A549 treated with CORT108297 at 1 μM for 4 hours (cell line): ENCODE data around the gene SAMD4B. TPM values are rescaled to one million over a fixed set of nuclear protein-coding genes. Genes with fewer than 3 reads are reported as not detected.

Experiments used
- total RNA-seq: library from RNA; stranded (reverse); fragments of 200-300 nt; extraction: Qiagen RNA extraction; gene quantifications from 5 replicates; pipeline ENCODE4 v1.2.3, GENCODE V29; 2022

SAMD4B gene
- total RNA-seq = 121 to 183 TPM (median 177 TPM) in 5 replicates

GRCh38 chr19:39341719-39342604 is at the start of gene SAMD4B:
Gene SAMD4B (plus strand): TSS chr19:39342421. CDS start chr19:39356894, 14,473 bp downstream.

DNA sequence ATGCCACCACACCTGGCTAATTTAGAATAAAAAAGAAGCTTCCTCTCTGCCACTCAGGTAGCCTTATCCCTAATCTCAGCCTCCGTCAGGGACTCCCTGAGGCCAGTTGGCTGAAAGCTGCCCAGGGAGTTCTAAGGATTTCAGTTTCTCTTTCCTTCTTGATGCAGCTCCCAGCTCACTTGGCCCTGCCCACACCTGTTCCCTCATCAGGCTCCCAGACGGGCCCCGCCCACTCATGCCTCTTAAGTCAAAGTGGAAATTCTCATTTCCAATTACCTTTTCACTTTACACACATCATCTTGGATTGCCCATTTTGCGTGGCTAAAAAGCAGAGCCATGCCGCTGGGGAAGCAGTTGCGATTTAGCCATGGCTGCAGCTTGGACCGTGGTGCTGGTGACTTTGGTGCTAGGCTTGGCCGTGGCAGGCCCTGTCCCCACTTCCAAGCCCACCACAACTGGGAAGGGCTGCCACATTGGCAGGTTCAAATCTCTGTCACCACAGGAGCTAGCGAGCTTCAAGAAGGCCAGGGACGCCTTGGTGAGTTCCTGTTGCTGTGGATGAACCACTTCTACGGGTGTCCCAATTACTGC is 46.1 kb upstream of the SAMD4B start, which contains the start of gene IFNL1:
Gene IFNL1, plus strand, starts transcription at position 353 of the 591 bp plus-strand sequence. Its CDS starts 15 bp downstream, at position 368.

GRCh38 chr19:39390751-39391437 is 48.7 kb downstream of the SAMD4B start, which contains the start of the genes MED29 and PAF1:
Gene MED29 (plus strand): TSS chr19:39391378. CDS start chr19:39391423, 45 bp downstream.
Gene PAF1 (minus strand): TSS chr19:39391106. CDS start chr19:39390864, 242 bp downstream.

DNA sequence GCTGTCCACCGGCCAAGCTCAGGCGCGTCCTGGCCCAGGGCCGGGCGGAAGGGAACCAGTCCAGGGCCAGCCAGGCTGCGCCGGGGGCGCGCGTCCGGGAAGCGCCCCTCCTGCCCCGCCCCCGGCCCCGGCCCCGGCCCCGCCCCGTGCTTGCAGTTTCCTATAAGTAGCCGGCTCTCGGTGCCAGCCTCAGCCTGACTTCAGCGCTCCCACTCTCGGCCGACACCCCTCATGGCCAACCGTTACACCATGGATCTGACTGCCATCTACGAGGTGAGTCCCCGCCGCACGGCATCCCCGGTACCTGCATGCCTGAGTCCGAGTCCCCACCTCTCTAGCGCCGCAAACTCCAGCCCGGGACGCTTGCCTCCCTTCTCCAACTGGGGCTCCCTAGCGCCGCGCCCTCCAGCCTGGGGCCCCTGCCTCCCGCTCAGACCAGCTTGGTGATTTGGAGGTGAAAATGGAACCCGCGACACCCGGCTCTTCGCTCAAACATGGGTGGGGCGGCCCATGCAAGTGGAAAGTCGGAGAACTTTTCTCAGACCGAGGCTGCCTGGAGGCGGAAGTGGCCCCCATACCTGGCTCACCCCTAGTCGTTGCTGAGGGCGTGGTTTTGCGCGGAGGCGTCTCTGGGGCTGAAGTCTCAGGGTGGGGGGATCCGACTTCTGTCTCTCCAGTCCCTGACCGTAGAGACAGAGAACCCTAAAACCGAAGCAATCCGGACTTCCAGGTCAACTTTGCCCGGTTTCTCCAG is 64.6 kb downstream of the SAMD4B start, which contains the start of gene ZFP36:
Gene ZFP36, plus strand, starts transcription at position 192 of the 754 bp plus-strand sequence. Its CDS starts 58 bp downstream, at position 250.

DNA sequence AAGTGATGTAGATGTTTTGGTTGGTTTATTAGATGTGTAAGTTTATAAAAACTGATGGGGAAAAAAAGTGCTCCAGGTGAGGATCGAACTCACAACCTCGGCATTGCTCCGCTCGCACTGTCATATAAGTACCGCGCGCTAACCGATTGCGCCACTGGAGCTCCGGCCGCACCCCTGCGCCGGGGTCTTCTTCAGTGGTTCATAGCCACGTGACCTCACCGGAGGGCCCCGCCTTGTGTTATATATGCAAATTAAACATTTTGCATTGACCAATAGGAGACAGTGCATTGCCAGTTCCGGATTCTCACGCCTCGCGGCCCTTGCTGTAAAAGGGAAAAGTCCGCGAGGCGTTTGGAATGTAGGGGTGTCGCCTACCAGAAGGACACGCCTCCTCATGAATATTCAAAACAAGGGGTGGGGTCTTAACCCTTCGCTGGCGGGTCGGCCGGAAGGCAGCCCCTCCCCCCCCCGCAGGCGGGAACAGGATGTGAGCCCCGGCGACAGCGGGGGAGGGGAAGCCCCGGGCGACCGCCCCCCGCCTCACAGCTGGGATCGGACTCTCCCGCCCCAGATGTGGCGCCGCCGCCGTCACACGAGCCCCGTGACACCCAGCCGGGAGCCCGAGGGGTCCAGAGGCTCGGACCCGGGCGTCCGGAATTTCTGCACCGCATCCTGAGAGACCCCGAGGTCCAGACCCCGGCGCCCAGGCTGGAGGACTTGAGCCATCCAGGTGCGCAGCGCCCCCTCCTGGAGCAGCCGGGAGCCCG is 70.1 kb downstream of the SAMD4B start, which contains the start of gene PLEKHG2:
Gene PLEKHG2, plus strand, starts transcription at position 570 of the 767 bp plus-strand sequence. CDS start 1,418 bp downstream, outside the sequence.

Other genes starting within 250 kb of the SAMD4B start
- 93.1 to 128 TPM (median 124 TPM) in 5 replicates for gene PAK4, start 216.6 kb upstream of the SAMD4B start, total RNA-seq
- gene NCCRP1, start 145.5 kb upstream of the SAMD4B start, total RNA-seq = 1.1 to 2.1 TPM (median 1.7 TPM) in 5 replicates
- not detected in 5 replicates for gene SYCN, start 138.2 kb upstream of the SAMD4B start, total RNA-seq
- gene IFNL3, start 97.4 kb upstream of the SAMD4B start, total RNA-seq = not detected in 5 replicates
- gene IFNL4, start 93.6 kb upstream of the SAMD4B start, total RNA-seq = not detected in 5 replicates
- 0.12 TPM in 1 of 5 replicates, not detected in the others for gene IFNL2, start 74.0 kb upstream of the SAMD4B start, total RNA-seq
- 0.15 to 0.42 TPM (median 0.32 TPM) in 4 of 5 replicates, not detected in the other for gene IFNL1, start 46.0 kb upstream of the SAMD4B start, total RNA-seq
- gene LRFN1, start 21.6 kb upstream of the SAMD4B start, total RNA-seq = 7.9 to 13.4 TPM (median 12.3 TPM) in 5 replicates
- 0.21 to 0.48 TPM (median 0.39 TPM) in 4 of 5 replicates, not detected in the other for gene GMFG, start 6.4 kb upstream of the SAMD4B start, total RNA-seq
- 69.8 to 73.4 TPM (median 72.4 TPM) in 5 replicates for gene PAF1, start 48.7 kb downstream of the SAMD4B start, total RNA-seq
- gene MED29, start 49.0 kb downstream of the SAMD4B start, total RNA-seq = 61.9 to 70.6 TPM (median 65.2 TPM) in 5 replicates
- gene ZFP36, start 64.4 kb downstream of the SAMD4B start, total RNA-seq = 65.6 to 124 TPM (median 101 TPM) in 5 replicates
- gene PLEKHG2, start 70.2 kb downstream of the SAMD4B start, total RNA-seq = 44.3 to 72.0 TPM (median 62.7 TPM) in 5 replicates
- 6,027 to 7,937 TPM (median 7,455 TPM) in 5 replicates for gene RPS16, start 93.5 kb downstream of the SAMD4B start, total RNA-seq
- 176 to 203 TPM (median 194 TPM) in 5 replicates for gene SUPT5H, start 103.2 kb downstream of the SAMD4B start, total RNA-seq
- 165 to 230 TPM (median 217 TPM) in 5 replicates for gene TIMM50, start 138.4 kb downstream of the SAMD4B start, total RNA-seq
- gene DLL3, start 156.5 kb downstream of the SAMD4B start, total RNA-seq = 6.8 to 11.9 TPM (median 11.2 TPM) in 5 replicates
- gene SELENOV, start 172.7 kb downstream of the SAMD4B start, total RNA-seq = not detected in 5 replicates
- gene EID2B, start 190.4 kb downstream of the SAMD4B start, total RNA-seq = 8.4 to 10.2 TPM (median 8.7 TPM) in 5 replicates
- gene EID2, start 197.7 kb downstream of the SAMD4B start, total RNA-seq = 33.7 to 46.9 TPM (median 42.4 TPM) in 5 replicates